ENCODE data around the gene YEATS4.

DNA sequence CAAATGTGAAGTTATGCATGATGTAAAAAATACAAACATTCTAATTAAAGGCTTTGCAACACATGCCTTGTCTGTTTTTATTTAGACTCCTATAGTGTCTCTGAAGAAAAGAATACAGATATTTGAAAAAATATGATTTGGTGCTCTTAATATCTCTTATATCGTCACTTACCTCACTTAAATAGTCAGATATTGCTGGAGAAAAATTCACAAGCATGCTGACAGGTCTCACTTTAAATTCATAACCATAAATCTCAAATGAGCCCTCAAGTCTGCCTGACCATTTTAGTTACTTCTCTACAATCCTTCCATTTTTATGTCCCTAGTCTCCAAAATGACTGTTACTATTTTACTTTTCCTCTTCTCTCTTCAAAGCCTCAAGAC, 5.4 kb upstream of the YEATS4 start:
- TF ChIP-seq, protein P1, sequence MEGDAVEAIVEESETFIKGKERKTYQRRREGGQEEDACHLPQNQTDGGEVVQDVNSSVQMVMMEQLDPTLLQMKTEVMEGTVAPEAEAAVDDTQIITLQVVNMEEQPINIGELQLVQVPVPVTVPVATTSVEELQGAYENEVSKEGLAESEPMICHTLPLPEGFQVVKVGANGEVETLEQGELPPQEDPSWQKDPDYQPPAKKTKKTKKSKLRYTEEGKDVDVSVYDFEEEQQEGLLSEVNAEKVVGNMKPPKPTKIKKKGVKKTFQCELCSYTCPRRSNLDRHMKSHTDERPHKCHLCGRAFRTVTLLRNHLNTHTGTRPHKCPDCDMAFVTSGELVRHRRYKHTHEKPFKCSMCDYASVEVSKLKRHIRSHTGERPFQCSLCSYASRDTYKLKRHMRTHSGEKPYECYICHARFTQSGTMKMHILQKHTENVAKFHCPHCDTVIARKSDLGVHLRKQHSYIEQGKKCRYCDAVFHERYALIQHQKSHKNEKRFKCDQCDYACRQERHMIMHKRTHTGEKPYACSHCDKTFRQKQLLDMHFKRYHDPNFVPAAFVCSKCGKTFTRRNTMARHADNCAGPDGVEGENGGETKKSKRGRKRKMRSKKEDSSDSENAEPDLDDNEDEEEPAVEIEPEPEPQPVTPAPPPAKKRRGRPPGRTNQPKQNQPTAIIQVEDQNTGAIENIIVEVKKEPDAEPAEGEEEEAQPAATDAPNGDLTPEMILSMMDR (IDR thresholded peaks at IDR 0.05) = no peak
- TF ChIP-seq, protein P2, sequence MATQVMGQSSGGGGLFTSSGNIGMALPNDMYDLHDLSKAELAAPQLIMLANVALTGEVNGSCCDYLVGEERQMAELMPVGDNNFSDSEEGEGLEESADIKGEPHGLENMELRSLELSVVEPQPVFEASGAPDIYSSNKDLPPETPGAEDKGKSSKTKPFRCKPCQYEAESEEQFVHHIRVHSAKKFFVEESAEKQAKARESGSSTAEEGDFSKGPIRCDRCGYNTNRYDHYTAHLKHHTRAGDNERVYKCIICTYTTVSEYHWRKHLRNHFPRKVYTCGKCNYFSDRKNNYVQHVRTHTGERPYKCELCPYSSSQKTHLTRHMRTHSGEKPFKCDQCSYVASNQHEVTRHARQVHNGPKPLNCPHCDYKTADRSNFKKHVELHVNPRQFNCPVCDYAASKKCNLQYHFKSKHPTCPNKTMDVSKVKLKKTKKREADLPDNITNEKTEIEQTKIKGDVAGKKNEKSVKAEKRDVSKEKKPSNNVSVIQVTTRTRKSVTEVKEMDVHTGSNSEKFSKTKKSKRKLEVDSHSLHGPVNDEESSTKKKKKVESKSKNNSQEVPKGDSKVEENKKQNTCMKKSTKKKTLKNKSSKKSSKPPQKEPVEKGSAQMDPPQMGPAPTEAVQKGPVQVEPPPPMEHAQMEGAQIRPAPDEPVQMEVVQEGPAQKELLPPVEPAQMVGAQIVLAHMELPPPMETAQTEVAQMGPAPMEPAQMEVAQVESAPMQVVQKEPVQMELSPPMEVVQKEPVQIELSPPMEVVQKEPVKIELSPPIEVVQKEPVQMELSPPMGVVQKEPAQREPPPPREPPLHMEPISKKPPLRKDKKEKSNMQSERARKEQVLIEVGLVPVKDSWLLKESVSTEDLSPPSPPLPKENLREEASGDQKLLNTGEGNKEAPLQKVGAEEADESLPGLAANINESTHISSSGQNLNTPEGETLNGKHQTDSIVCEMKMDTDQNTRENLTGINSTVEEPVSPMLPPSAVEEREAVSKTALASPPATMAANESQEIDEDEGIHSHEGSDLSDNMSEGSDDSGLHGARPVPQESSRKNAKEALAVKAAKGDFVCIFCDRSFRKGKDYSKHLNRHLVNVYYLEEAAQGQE (IDR thresholded peaks at IDR 0.05; ENCODE audit: insufficient read depth in 1 of 2, low read depth in 2 of 2, low read length in 1 of 2) = no peak
- no peak for TF ChIP-seq POLR2AphosphoS5 (IDR thresholded peaks at IDR 0.05; ENCODE audit: low read depth, low read length)

Measured in Panc1 (cell line).